ENCODE data around the gene USP17L17.
"Not testable (repeated sequence)": the region's sequence is repeated elsewhere in the genome, so short reads cannot be mapped to it uniquely, and the experiment has no call there.

The USP17L17 gene

DNA sequence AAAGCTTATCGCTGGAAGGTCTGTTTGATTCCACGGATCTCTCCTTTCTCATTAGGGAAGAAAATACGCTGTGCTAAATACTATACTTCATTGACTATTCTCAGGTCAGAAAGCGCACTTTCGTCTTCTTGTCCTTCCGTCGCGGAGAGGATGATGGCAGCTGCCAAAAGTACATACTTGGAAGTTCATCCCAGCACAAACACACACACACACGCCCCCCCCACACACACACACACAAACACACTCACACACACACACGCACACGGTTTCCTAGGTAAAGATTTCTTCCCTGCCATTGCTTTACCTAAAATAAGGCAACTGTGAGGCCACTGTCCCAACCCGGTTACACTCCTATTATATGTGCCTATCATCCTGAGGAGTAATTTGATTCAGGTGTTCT, 5.2 kb upstream of the USP17L17 start:
- H2BK120ac ChIP-seq (ENCODE audit: low read depth, low read length); H3K9me3 ChIP-seq (ENCODE audit: control insufficient read depth, low read length); H3K79me1 ChIP-seq (replicated peaks; ENCODE audit: low read length, poor library complexity, severe bottlenecking); H2BK5ac ChIP-seq (ENCODE audit: low read depth, low read length, poor library complexity, severe bottlenecking); H3K27me3 ChIP-seq (ENCODE audit: control insufficient read depth in 1 of 2, insufficient read depth in 1 of 2, low read length in 2 of 2); H3K9ac ChIP-seq (ENCODE audit: low read length); H3K27ac ChIP-seq (ENCODE audit: low read length, poor library complexity, severe bottlenecking); H2BK12ac ChIP-seq (ENCODE audit: low read length in 2 of 2); H2AK5ac ChIP-seq (ENCODE audit: low read length, severe bottlenecking); H3K14ac ChIP-seq (ENCODE audit: low read length in 2 of 2); H3K18ac ChIP-seq (ENCODE audit: low read depth in 1 of 2, low read length in 2 of 2); H3K36me3 ChIP-seq (ENCODE audit: control insufficient read depth in 1 of 2, insufficient read depth in 2 of 2, low read depth in 1 of 2, low read length in 2 of 2); H3K4ac ChIP-seq (ENCODE audit: low read depth in 1 of 2, low read length in 2 of 2); H3K4me1 ChIP-seq (ENCODE audit: control insufficient read depth, insufficient read depth, low read depth, low read length); H4K91ac ChIP-seq (ENCODE audit: low read length); H3K23ac ChIP-seq (ENCODE audit: low read length in 2 of 2); H4K8ac ChIP-seq (ENCODE audit: low read length); DNase-seq; H3K4me3 ChIP-seq (ENCODE audit: insufficient read depth in 1 of 2, low read depth in 1 of 2, low read length in 2 of 2); H3K4me2 ChIP-seq (ENCODE audit: low read length, poor library complexity, severe bottlenecking); H2BK15ac ChIP-seq (ENCODE audit: low read depth, poor library complexity, severe bottlenecking); H2AFZ ChIP-seq (ENCODE audit: low read depth, low read length): not testable (repeated sequence)
- 81% methylated on average over 9 of the region's 12 CpGs for WGBS

DNA sequence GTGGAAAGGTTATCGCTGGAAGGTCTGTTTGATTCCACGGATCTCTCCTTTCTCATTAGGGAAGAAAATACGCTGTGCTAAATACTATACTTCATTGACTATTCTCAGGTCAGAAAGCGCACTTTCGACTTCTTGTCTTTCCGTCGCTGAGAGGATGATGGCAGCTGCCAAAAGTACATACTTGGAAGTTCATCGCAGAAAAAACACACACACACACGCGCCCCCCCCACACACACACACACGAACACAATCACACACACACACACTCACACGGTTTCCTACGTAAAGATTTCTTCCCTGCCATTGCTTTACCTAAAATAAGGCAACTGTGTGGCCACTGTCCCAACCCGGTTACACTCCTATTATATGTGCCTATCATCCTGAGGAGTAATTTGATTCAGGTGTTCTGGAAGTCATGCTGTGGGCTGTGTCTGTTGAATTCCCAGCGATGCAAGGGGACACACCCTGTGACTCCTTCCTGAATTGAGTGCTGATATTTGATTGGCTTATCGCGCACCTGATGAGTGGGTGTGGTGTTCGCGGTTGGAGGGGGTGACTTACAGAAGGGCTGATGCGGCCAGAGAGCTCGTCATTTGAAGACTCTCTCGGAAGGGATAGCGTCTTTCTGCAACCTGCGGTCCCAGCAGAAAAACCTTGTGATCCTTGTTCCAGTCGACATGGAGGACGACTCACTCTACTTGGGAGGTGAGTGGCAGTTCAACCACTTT, 4.4 kb downstream of the USP17L17 start, which contains the start of gene USP17L18:
USP17L18 (plus strand) TSS at position 678 of the 728 bp plus-strand sequence; CDS start at position 678, 0 bp downstream.
- H2BK15ac ChIP-seq (ENCODE audit: low read depth, poor library complexity, severe bottlenecking); H3K4me2 ChIP-seq (ENCODE audit: low read length, poor library complexity, severe bottlenecking); H3K4me3 ChIP-seq (ENCODE audit: insufficient read depth in 1 of 2, low read depth in 1 of 2, low read length in 2 of 2); H2AK5ac ChIP-seq (ENCODE audit: low read length, severe bottlenecking); H3K27me3 ChIP-seq (ENCODE audit: control insufficient read depth in 1 of 2, insufficient read depth in 1 of 2, low read length in 2 of 2); H3K27ac ChIP-seq (ENCODE audit: low read length, poor library complexity, severe bottlenecking); H3K18ac ChIP-seq (ENCODE audit: low read depth in 1 of 2, low read length in 2 of 2); DNase-seq; H3K4ac ChIP-seq (ENCODE audit: low read depth in 1 of 2, low read length in 2 of 2); H2BK12ac ChIP-seq (ENCODE audit: low read length in 2 of 2); H3K14ac ChIP-seq (ENCODE audit: low read length in 2 of 2); H3K4me1 ChIP-seq (ENCODE audit: control insufficient read depth, insufficient read depth, low read depth, low read length); H3K9me3 ChIP-seq (ENCODE audit: control insufficient read depth, low read length); H3K36me3 ChIP-seq (ENCODE audit: control insufficient read depth in 1 of 2, insufficient read depth in 2 of 2, low read depth in 1 of 2, low read length in 2 of 2); H2BK5ac ChIP-seq (ENCODE audit: low read depth, low read length, poor library complexity, severe bottlenecking); H2BK120ac ChIP-seq (ENCODE audit: low read depth, low read length); H3K79me1 ChIP-seq (replicated peaks; ENCODE audit: low read length, poor library complexity, severe bottlenecking); H3K9ac ChIP-seq (ENCODE audit: low read length); H4K91ac ChIP-seq (ENCODE audit: low read length); H4K8ac ChIP-seq (ENCODE audit: low read length); H3K23ac ChIP-seq (ENCODE audit: low read length in 2 of 2); H2AFZ ChIP-seq (ENCODE audit: low read depth, low read length): not testable (repeated sequence)
- 83% methylated on average over 9 of the region's 26 CpGs for WGBS

DNA sequence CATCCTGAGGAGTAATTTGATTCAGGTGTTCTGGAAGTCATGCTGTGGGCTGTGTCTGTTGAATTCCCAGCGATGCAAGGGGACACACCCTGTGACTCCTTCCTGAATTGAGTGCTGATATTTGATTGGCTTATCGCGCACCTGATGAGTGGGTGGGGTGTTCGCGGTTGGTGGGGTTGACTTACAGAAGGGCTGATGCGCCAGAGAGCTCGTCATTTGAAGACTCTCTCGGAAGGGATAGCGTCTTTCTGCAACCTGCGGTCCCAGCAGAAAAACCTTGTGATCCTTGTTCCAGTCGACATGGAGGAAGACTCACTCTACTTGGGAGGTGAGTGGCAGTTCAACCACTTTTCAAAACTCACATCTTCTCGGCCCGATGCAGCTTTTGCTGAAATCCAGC, 9.4 kb downstream of the USP17L17 start, which contains the start of gene USP17L19:
USP17L19 (plus strand) TSS at position 301 of the 400 bp plus-strand sequence; CDS start at position 301, 0 bp downstream.
- H2AFZ ChIP-seq (ENCODE audit: low read depth, low read length); H3K36me3 ChIP-seq (ENCODE audit: control insufficient read depth in 1 of 2, insufficient read depth in 2 of 2, low read depth in 1 of 2, low read length in 2 of 2); H3K4ac ChIP-seq (ENCODE audit: low read depth in 1 of 2, low read length in 2 of 2); H2BK5ac ChIP-seq (ENCODE audit: low read depth, low read length, poor library complexity, severe bottlenecking); H3K4me2 ChIP-seq (ENCODE audit: low read length, poor library complexity, severe bottlenecking); H4K91ac ChIP-seq (ENCODE audit: low read length); H3K23ac ChIP-seq (ENCODE audit: low read length in 2 of 2); H3K9ac ChIP-seq (ENCODE audit: low read length); H3K27ac ChIP-seq (ENCODE audit: low read length, poor library complexity, severe bottlenecking); H3K79me1 ChIP-seq (replicated peaks; ENCODE audit: low read length, poor library complexity, severe bottlenecking); H4K8ac ChIP-seq (ENCODE audit: low read length); H3K4me3 ChIP-seq (ENCODE audit: insufficient read depth in 1 of 2, low read depth in 1 of 2, low read length in 2 of 2); H3K9me3 ChIP-seq (ENCODE audit: control insufficient read depth, low read length); DNase-seq; H2BK15ac ChIP-seq (ENCODE audit: low read depth, poor library complexity, severe bottlenecking); H3K14ac ChIP-seq (ENCODE audit: low read length in 2 of 2); H2BK12ac ChIP-seq (ENCODE audit: low read length in 2 of 2); H3K18ac ChIP-seq (ENCODE audit: low read depth in 1 of 2, low read length in 2 of 2); H2AK5ac ChIP-seq (ENCODE audit: low read length, severe bottlenecking); H2BK120ac ChIP-seq (ENCODE audit: low read depth, low read length); H3K4me1 ChIP-seq (ENCODE audit: control insufficient read depth, insufficient read depth, low read depth, low read length); H3K27me3 ChIP-seq (ENCODE audit: control insufficient read depth in 1 of 2, insufficient read depth in 1 of 2, low read length in 2 of 2): not testable (repeated sequence)
- WGBS, result no CpG with 5 or more reads among the region's 13 CpGs

DNA sequence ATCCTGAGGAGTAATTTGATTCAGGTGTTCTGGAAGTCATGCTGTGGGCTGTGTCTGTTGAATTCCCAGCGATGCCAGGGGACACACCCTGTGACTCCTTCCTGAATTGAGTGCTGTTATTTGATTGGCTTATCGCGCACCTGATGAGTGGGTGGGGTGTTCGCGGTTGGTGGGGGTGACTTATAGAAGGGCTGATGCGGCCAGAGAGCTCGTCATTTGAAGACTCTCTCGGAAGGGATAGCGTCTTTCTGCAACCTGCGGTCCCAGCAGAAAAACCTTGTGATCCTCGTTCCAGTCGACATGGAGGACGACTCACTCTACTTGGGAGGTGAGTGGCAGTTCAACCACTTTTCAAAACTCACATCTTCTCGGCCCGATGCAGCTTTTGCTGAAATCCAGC, 14.1 kb downstream of the USP17L17 start, which contains the start of gene USP17L20:
USP17L20 (plus strand) TSS at position 301 of the 400 bp plus-strand sequence; CDS start at position 301, 0 bp downstream.
- H4K91ac ChIP-seq (ENCODE audit: low read length); H2AFZ ChIP-seq (ENCODE audit: low read depth, low read length); H3K9ac ChIP-seq (ENCODE audit: low read length); H2BK120ac ChIP-seq (ENCODE audit: low read depth, low read length); DNase-seq; H3K4ac ChIP-seq (ENCODE audit: low read depth in 1 of 2, low read length in 2 of 2); H3K36me3 ChIP-seq (ENCODE audit: control insufficient read depth in 1 of 2, insufficient read depth in 2 of 2, low read depth in 1 of 2, low read length in 2 of 2); H3K27me3 ChIP-seq (ENCODE audit: control insufficient read depth in 1 of 2, insufficient read depth in 1 of 2, low read length in 2 of 2); H3K9me3 ChIP-seq (ENCODE audit: control insufficient read depth, low read length); H3K14ac ChIP-seq (ENCODE audit: low read length in 2 of 2); H3K27ac ChIP-seq (ENCODE audit: low read length, poor library complexity, severe bottlenecking); H2BK12ac ChIP-seq (ENCODE audit: low read length in 2 of 2); H3K4me2 ChIP-seq (ENCODE audit: low read length, poor library complexity, severe bottlenecking); H2AK5ac ChIP-seq (ENCODE audit: low read length, severe bottlenecking); H2BK5ac ChIP-seq (ENCODE audit: low read depth, low read length, poor library complexity, severe bottlenecking); H3K4me3 ChIP-seq (ENCODE audit: insufficient read depth in 1 of 2, low read depth in 1 of 2, low read length in 2 of 2); H3K18ac ChIP-seq (ENCODE audit: low read depth in 1 of 2, low read length in 2 of 2); H3K79me1 ChIP-seq (replicated peaks; ENCODE audit: low read length, poor library complexity, severe bottlenecking); H2BK15ac ChIP-seq (ENCODE audit: low read depth, poor library complexity, severe bottlenecking); H3K23ac ChIP-seq (ENCODE audit: low read length in 2 of 2); H3K4me1 ChIP-seq (ENCODE audit: control insufficient read depth, insufficient read depth, low read depth, low read length); H4K8ac ChIP-seq (ENCODE audit: low read length): not testable (repeated sequence)
- no CpG with 5 or more reads among the region's 15 CpGs for WGBS

Measured in mesenchymal stem cell (in vitro differentiated cells and primary cell).